Endometrial microvascular endothelial cells (primary cell): Measurements from ENCODE around the gene IGSF8. TPM values are rescaled to one million over a fixed set of nuclear protein-coding genes. Genes with fewer than 3 reads are reported as not detected.
"Not testable (repeated sequence)": the region's sequence is repeated elsewhere in the genome, so short reads cannot be mapped to it uniquely, and the experiment has no call there.

Experiments
- in situ Hi-C: cut with HindIII; loops from 2 replicates; pipeline ENCODE4 v1.10.0; 2017; ENCODE audit warnings: low sequenced_read_pairs, low pct_unique_long_range_greater_than_20kb; ENCODE audit errors: inconsistent ontology term
- total RNA-seq: library from RNA; depleted of rRNA; stranded (reverse); fragments of >200 nt; gene quantifications from one replicate; pipeline ENCODE4 v1.2.3, GENCODE V29; 2015; ENCODE audit errors: inconsistent ontology term

IGSF8 gene
- total RNA-seq, 1 donor from 2014 or later = 6.0 TPM

DNA sequence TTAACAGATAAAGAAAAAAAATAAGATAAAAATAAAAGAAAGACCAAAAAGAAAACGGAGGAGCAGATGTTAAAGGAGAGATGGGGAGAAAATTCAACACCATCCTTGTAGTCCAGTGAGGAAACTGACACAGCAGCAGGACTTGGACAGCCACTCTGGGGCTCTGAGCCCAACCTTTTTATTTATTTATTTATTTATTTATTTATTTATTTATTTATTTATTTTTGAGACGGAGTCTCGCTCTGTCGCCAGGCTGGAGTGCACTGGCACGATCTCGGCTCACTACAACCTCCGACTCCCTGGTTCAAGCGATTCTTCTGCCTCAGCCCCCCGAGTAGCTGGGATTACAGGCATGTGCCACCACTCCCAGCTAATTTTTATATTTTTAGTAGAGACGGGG, 13.0 kb upstream of the IGSF8 start:
- in situ Hi-C loops = not testable (repeated sequence)

DNA sequence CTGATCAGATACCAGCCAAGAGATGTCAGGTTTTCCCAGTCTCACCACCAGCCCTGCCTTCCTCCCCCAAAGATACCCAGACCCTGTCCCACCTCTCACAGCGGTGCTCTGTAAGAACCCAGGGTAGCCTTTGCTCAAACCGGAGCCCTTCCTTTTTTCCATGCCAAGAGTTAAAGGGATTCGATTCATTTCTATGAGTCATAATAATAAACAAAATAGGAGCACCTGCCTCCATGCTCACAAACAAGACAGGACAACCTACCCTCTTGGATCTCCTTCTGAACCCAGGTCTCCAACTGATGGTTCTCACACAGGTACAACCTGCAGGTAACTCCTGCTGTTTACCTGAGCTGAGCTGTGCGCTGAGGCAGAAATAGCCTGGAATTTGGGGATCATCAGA, 11.3 kb upstream of the IGSF8 start:
- in situ Hi-C loops = loop anchor here (10.0 kb wide), 1 partner anchor 145 kb away; no protein-coding TSS in a partner anchor

DNA sequence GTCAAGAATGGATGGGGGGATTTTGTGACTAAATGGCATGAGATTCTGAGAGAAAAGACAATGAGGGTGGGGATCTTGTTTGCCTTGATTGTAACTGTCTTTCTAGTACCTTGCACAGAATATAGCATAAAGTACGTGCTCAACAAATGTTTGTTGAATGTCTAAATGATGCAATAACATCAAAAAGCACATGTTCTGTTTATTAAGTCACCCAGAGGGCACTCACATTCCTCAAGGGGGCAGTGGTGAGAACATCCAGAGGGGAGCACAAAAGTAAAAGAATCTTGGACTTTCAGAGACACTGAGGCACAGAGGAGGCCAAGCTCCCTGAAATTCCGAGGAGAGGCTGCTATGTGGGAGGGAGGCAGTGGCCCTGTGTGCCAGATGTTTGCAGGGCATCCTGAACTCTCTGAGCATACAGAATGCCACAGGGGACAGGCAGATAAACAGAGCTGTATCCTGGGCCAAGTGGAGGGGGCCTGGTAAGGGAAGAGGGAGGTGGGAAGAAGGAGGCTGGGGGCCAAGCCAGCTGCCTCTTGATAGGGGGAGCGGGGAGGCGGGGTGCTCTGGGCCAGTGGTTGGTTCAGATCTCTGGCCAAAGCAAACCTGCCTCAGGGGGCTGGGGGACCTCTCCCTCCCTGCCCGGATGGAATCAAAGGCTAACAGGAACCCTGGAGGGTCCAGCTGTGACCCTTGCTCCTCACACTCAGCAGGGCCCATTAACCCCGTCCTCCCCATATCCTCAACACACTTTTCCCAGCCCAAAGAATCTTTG, 10.7 kb upstream of the IGSF8 start:
- in situ Hi-C loops = loop anchor here (10.0 kb wide), 1 partner anchor 146 kb away; no protein-coding TSS in a partner anchor

DNA sequence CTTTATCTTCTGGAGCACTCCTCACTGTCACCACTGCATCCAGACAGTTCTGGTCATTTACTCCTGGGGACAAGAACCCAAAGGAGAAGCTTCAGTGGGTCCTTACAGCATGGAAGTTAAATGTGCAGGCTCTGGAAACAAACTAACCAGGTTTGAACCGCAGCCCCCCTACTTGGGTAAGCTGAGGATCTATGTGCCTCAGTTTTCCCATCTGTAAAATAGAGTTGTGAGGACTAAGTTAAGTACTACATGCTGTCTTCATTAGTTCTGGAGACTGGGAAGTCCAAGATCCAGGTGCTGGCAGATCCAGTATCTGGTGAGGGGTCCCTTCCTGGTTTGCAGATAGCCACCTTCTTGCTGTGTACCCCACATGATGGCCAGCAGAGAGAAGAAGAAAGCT, 9.1 kb upstream of the IGSF8 start:
- in situ Hi-C loops = loop anchor here (10.0 kb wide), 1 partner anchor 147 kb away; no protein-coding TSS in a partner anchor

DNA sequence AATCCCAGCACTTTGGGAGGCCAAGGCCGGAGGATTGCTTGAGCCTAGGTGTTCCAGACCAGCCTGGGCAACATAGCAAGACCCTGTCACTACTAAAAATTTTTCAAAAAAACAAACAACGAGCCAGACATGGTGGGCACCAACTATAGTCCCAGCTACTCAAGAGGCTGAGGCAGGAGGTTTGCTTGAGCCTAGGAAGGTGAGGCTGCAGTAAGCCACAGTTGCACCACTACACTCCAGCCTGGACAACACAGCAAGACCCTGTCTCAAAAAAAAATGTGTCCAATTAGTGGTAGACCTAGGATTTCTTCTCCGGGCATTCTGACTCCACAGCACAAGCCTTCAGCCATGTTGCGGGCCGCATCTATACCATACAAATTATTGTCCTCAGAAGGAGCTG, 6.7 kb upstream of the IGSF8 start:
- in situ Hi-C loops = loop anchor here (10.0 kb wide), 1 partner anchor 150 kb away; no protein-coding TSS in a partner anchor

DNA sequence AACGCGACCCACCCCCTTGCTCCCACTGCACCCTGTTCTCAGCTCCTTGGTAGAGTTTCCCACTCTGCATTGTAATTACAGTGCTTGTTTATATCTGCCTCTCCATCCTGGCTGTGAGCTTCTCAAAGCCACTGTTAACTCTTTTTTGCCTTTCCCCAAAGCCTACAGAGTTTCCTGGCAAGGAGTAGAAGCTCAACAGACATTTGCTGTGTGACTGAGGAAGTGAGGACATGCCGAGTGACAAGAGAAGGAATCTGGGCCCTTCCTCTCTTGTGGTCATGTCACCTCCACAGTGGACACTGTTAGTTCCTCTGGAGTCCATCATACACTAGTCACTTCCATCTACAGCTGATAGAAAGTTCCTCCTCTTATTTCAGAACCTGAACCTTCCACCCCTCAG, 6.1 kb upstream of the IGSF8 start:
- in situ Hi-C loops = loop anchor here (10.0 kb wide), 1 partner anchor 150 kb away; no protein-coding TSS in a partner anchor

DNA sequence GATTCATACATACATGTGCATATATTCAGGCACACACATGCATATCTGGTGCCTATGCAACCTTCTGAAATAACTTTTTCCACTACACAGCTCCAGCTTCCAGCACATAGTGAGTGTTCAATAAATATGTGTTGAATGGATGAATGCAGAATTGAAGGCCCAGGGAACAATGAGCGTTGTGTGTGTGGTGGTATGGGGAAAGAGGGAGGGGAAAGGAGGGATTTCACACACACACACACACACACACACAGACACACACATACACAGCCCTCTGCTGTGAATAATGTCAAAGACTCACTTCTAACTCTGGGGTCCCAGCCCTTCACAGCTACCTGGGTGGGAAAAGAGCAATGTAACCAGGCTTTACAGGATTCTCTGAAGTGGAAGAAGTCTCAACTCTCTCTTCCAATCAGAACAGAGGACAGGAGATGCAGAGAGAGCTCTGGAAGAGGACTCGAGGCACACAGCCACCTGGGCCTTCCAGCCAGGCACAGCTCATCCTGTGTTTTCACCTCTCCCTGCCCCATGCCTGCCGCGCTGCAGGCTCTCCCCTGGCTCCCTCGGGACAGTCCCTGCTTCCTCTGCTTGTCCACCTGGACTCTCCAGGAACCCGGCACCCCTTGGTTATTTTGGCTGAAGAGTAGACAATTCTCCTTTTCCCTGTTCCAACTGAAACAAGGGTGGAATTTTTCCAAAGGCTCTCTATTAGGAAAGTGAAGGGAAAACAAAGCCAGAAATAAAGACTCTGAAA, 5.4 kb upstream of the IGSF8 start:
- in situ Hi-C loops = loop anchor here (10.0 kb wide), 1 partner anchor 151 kb away; no protein-coding TSS in a partner anchor

DNA sequence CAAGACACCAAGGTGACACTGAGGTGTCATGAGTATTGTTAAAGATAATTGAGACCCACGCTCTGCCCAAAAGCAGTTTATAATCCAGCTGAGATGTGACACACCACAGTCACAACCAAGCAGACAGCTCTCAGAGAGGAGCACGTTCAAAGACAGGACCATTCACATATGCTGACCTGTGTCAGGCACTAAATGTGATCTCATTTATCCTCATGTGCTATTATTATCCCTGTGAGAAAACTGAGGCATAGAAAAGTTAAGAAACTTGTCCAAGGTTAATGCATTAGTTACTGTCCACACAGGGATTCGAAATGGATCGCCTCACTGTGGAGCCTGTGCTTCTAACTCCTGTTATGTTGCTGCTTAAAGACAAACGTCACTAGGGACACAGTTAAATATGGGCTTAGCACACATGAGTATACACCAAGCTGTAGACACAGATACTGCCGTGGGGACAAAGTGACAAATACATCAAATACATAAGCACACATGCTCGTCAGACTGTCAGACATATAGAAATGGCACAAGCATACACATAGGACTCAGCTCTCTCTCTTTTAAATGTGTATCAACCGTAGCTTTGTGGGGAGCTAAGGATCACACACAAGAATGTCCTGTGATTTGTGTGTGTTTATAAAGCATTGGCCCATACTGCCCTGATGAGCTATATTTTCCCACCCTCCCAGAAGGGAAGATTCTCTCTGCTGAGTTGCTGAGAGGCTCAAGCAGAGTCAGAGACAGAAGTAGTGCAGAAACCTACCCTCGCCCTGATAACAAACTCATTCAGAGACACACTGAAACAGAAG, 3.5 kb upstream of the IGSF8 start:
- in situ Hi-C loops = loop anchor here (10.0 kb wide), 1 partner anchor 153 kb away; no protein-coding TSS in a partner anchor

DNA sequence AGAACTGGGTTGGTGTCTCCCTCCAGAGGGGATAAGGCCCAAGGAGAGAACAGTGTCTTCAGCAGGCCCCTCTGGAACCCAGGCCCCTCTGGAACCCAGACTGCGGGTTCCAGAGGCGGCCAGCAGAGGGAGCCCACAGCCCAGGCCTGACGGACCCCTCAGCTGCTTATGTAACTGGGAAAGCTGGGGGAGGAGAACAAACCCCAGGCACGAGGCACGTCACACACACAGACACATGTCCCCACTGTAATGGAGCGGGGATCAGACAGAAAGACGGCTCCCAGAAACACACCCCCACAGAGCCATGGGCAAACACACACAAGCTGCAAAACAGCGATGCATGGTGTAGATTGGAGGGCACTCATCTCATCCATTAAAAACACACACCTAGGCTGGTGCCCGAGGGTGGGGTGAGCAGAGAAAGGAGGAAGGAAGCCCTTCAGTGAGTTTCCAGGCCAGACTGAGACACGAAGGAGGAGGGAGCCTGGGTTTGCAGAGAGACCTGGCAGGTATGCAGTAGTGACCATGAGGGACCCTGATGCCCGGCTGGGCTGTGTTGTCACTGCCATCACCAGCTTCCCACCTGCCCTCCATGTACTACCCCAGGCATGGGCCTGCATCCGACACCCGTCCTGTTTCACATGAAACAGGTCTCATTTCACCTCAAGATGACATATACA, 2.8 kb upstream of the IGSF8 start:
- in situ Hi-C loops = loop anchor here (10.0 kb wide), 1 partner anchor 154 kb away; no protein-coding TSS in a partner anchor

DNA sequence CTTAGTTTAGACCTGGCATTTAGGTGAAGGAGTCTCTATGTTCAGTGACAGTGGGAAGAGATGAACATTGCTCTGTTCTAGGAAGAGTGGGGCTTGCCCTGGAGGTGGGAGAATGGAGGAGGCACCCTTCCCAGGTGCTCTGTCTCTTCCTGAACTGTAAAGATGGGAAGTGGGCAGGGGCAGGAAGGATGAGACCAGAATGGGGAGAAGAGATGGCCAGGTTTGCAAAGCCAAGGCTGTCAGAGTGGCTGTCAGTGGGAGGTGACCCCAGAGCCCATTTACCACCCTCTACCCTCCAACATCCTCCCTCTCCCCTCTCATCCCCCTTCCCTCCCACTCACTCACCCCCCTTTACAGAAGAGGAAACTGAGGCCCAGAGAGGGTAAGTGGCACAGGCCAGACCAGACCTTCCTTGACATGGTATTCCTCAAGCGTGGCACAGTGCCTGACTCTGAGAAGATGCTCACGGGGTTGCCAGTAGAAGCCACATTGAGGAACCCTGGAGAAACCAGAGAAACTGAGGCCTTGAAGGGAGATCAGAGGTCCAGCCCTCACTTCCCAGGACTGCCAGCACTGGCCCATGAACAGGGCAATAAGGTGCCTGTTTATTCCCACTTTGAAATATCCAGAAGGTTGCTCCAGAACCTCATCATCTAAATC, 1.4 kb upstream of the IGSF8 start:
- in situ Hi-C loops = loop anchor here (10.0 kb wide), 1 partner anchor 155 kb away; no protein-coding TSS in a partner anchor

DNA sequence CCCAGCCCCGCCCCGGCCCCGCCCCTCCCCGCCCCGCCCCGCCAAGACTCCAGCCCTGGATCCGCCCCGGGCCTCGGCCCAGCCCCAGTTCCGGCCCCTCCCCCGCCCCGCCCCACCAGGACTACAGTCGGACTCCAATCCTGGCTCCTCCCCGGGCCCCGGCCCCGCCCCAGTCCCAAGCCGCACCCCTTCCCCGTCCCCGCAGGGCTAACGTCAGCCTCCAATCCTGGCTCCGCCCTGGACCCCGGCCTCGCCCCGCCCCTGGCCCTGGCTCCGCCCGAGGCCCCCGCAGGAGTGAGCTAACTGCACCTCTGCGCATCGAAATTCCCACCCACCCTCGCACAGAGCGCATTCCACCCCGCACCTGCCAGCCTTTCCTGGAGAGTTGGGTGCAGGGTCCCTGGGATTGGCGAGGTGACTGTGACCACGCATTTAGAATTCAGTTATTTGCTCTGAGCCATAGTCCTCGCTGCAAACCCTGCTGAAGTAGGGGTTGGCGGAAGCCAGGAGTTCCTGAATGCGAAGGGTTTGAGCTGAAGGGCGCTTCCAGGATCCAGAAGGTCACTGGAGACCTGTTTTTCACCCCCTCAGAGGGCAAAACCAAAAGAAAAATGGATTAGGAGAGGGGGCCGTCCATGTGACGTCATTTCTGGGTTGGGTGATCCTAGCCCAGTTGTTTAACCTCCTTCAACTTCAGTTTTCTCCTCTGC, 588 bp upstream of the IGSF8 start:
- in situ Hi-C loops = no loop called here

DNA sequence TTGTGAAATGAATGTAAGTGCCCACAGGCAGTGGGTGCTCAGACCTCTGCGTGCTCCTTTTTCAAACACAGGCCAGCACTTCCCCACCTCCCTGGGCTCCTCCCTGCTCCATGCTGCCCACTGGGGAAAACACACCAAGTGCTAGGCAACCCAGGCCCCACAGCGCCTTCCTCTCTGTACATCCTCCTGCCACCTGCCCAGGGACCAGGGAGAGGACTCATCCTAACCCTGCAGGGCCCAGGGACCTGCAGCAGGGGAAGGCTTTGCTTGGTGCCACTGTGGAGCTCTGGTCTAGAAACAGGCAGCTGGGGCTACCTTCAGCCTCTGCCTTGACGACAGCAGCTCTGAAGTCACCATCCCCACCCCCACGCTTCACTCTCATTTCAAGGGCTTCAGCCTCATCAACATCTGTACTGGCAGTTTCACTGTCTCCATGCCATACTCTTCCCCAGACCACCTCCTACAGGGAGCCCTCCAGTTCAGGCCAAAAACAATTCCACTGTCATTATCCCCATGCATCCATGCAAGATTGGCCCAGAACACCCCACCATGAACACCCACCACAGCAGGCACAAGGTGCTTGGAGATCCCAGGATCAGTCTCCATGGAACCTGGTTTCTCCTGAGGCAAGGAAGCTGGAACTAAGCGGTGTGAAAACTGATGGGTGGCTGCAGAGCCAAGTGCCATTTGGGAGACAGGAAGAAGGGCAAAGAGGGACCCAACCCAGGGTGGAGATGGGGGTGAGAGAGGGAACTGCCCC, 1.1 kb downstream of the IGSF8 start:
- in situ Hi-C loops = no loop called here

DNA sequence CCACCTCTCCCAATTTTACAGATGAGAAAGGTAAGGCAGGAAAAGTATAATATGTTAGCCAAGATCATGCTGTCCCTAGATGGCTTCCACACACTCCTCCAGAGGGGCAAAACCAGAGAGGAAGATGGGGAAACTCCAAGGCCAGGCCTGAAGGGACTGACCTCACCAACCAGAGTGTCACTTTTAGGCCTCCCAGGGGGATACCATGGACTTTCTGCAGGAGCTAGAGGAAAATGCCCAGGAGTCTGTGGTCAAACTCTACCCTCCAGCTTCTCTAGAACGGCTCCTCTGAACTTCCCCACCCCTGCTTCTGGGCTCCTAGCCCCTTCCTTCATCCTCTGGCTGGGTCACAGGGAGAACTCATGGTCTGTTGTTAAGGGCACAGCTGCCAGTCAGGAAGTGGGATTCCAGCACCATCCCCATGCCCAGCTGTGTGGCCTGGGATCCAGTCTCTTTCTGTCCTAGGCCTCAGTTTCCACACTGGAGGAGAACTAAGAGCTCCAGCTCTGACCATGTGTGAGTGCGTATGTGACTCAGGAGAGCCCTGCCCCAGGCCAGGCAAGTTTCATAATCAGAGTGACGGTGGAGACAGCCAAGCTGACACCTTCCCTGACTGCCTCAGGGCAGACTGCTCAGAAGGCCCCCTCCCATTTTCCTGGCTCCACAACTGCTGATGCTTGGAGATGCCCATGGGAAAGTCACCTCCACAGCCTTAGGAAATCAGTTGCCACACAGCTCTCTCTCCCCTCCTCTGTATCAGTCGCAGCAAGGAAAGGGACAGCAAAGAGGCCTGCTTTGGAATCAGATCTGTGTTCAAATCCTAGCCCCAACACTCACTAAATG, 1.9 kb downstream of the IGSF8 start:
- in situ Hi-C loops = no loop called here

DNA sequence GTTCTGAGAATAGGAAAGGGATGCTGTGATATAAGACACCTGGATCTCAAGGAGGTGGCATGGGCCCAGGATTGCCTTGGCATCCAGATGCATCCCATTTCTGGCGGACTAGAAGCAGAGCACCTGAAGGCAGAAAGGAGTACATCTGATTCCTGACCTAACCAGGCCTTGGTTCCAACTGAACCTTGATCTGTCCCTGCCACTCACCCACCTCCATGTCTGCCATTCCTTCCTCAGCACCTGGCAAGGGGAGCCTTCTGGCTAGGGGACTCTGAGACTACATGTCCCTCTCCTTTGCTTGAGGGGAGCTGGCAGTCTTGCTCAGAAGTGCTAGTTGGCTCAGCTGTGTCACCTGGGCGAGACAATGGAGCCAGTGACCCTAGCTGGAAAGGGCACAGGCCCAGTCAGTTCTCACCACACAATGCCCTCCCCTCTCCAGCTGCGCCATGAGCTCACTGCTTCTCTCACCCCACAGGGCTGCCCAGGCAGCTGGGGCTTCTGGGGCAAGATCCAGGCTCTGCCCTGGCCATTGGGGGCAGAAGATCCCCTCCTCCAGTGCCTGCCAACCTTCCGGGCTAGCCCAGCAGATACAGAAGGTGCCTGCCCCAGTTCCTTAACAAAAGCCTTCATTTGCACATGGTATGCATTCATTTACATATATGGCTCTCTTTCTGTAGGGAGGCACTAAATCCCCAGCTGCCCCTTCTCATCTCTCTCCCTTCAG, 2.9 kb downstream of the IGSF8 start:
- in situ Hi-C loops = no loop called here

DNA sequence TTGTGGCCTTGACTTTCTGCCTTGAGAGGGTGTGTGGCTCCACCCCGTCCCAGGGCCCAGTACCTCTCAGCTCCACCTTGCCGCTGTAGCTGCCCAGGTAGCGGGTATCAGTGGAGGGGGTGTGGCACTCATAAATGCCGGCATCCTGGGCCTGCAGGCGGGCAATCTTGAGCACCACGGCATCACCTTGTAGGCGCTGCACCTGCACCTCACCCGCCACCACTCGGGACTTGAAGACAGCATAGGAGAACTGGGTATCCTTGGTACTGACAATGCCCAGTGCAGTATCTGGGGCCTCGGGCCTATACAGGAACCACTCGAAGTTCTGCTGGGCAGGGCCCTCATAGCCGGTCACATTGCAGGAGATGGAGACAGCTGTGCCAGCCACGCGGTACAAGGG, 3.6 kb downstream of the IGSF8 start:
- in situ Hi-C loops = no loop called here
